Suprapubic skin (tissue), 3 donors: ENCODE results near the gene KSR1.

Experiments
- CTCF ChIP-seq, 2 donors: fragments of 200-600 bp in 1 of 2; fragments of 450-650 bp in 1 of 2; sonication (generic) in 1 of 2; IDR thresholded peaks; one replicate each; pipeline ENCODE4 v1.5.1; 2016 to 2019; ENCODE audit warnings: antibody characterized with exemption in 2 of 2, mild to moderate bottlenecking in 1 of 2, moderate library complexity in 1 of 2
- POLR2A ChIP-seq, 2 donors: fragments of 450-650 bp; IDR thresholded peaks; one replicate each; pipeline ENCODE4 v1.6.1; 2017; ENCODE audit warnings: antibody characterized with exemption in 2 of 2, mild to moderate bottlenecking in 2 of 2, moderate library complexity in 2 of 2

GRCh38 chr17:27477050-27477888, 21.0 kb downstream of the KSR1 start:
- TF ChIP-seq POLR2A (IDR thresholded peaks at IDR 0.05) (no peak), CTCF (IDR thresholded peaks at IDR 0.05) (no peak)
